Measurements from ENCODE around the gene CYP11A1.

The CYP11A1 gene

GRCh38 chr15:74382004-74382816 lies 14.8 kb upstream of the CYP11A1 start:
- H3K4me3 ChIP-seq (ENCODE audit: low read length) = no peak overlapping the region
- TF ChIP-seq EZH2 (optimal IDR thresholded peaks at IDR 0.05; ENCODE audit: low read depth, low read length) (no peak), CTCF (IDR thresholded peaks at IDR 0.05; ENCODE audit: low read length) (peak; percentile 97), EZH2phosphoT487 (IDR thresholded peaks at IDR 0.05; ENCODE audit: low read length) (no peak)
- peak overlapping the region; percentile 99; the same call in 1 of the 2 replicates for H3K27ac ChIP-seq (ENCODE audit: low read length)
- H3F3A ChIP-seq (ENCODE audit: insufficient read depth, low read length) = peaks cover 24% of the 10 kb centered on the region
- H2AFZ ChIP-seq (ENCODE audit: low read length) = peak overlapping the region; percentile 65
- H3K4me1 ChIP-seq (ENCODE audit: low read length) = peaks cover 44% of the 10 kb centered on the region
- H3K36me3 ChIP-seq (replicated peaks; ENCODE audit: insufficient read depth, low read length) = no peaks in the 10 kb centered on the region
- no peaks in the 10 kb centered on the region for H3K9me3 ChIP-seq (replicated peaks; ENCODE audit: insufficient read depth, low read length)
- H3K27me3 ChIP-seq (replicated peaks; ENCODE audit: insufficient read depth, low read length) = no peaks in the 10 kb centered on the region
- DNase-seq = peak; percentile 78
- H3K79me2 ChIP-seq (ENCODE audit: low read length) = no peaks in the 10 kb centered on the region
- no peaks in the 10 kb centered on the region for H3K9me2 ChIP-seq (replicated peaks; ENCODE audit: insufficient read depth, low read length)
- H3K9ac ChIP-seq (ENCODE audit: low read length) = peak overlapping the region; percentile 86; the same call in 1 of the 2 replicates
- H4K20me1 ChIP-seq (ENCODE audit: insufficient read depth, low read length) = no peaks in the 10 kb centered on the region
- peak overlapping the region; percentile 28; the same call in 1 of the 2 replicates for H3K4me2 ChIP-seq (ENCODE audit: low read depth, low read length)

GRCh38 chr15:74381481-74381880 lies 14.0 kb upstream of the CYP11A1 start:
- no peak overlapping the region for H3K27ac ChIP-seq (ENCODE audit: low read length)
- no peaks in the 10 kb centered on the region for H3K9me2 ChIP-seq (replicated peaks; ENCODE audit: insufficient read depth, low read length)
- H2AFZ ChIP-seq (ENCODE audit: low read length) = no peak overlapping the region
- TF ChIP-seq CTCF (IDR thresholded peaks at IDR 0.05; ENCODE audit: low read length) (no peak), EZH2 (optimal IDR thresholded peaks at IDR 0.05; ENCODE audit: low read depth, low read length) (no peak), EZH2phosphoT487 (IDR thresholded peaks at IDR 0.05; ENCODE audit: low read length) (no peak)
- peaks cover 24% of the 10 kb centered on the region for H3F3A ChIP-seq (ENCODE audit: insufficient read depth, low read length)
- no peaks in the 10 kb centered on the region for H3K27me3 ChIP-seq (replicated peaks; ENCODE audit: insufficient read depth, low read length)
- H3K4me3 ChIP-seq (ENCODE audit: low read length) = no peak overlapping the region
- no peak overlapping the region for H3K9ac ChIP-seq (ENCODE audit: low read length)
- no peaks in the 10 kb centered on the region for H3K9me3 ChIP-seq (replicated peaks; ENCODE audit: insufficient read depth, low read length)
- peaks cover 44% of the 10 kb centered on the region for H3K4me1 ChIP-seq (ENCODE audit: low read length)
- no peaks in the 10 kb centered on the region for H3K79me2 ChIP-seq (ENCODE audit: low read length)
- H3K4me2 ChIP-seq (ENCODE audit: low read depth, low read length) = no peak overlapping the region
- DNase-seq = no peak
- no peaks in the 10 kb centered on the region for H3K36me3 ChIP-seq (replicated peaks; ENCODE audit: insufficient read depth, low read length)
- H4K20me1 ChIP-seq (ENCODE audit: insufficient read depth, low read length) = no peaks in the 10 kb centered on the region

GRCh38 chr15:74381190-74381453 lies 13.7 kb upstream of the CYP11A1 start:
- Histone ChIP-seq H3K4me3 (ENCODE audit: low read length) (no peak overlapping the region), H3K9me2 (replicated peaks; ENCODE audit: insufficient read depth, low read length) (no peaks in the 10 kb centered on the region), H3K4me1 (ENCODE audit: low read length) (peaks cover 42% of the 10 kb centered on the region), H3K4me2 (ENCODE audit: low read depth, low read length) (no peak overlapping the region), H3F3A (ENCODE audit: insufficient read depth, low read length) (peaks cover 24% of the 10 kb centered on the region), H4K20me1 (ENCODE audit: insufficient read depth, low read length) (no peaks in the 10 kb centered on the region), H3K27me3 (replicated peaks; ENCODE audit: insufficient read depth, low read length) (no peaks in the 10 kb centered on the region), H3K9ac (ENCODE audit: low read length) (no peak overlapping the region), H3K27ac (ENCODE audit: low read length) (no peak overlapping the region), H3K36me3 (replicated peaks; ENCODE audit: insufficient read depth, low read length) (no peaks in the 10 kb centered on the region), H3K9me3 (replicated peaks; ENCODE audit: insufficient read depth, low read length) (no peaks in the 10 kb centered on the region), H2AFZ (ENCODE audit: low read length) (no peak overlapping the region), H3K79me2 (ENCODE audit: low read length) (no peaks in the 10 kb centered on the region)
- TF ChIP-seq EZH2phosphoT487 (IDR thresholded peaks at IDR 0.05; ENCODE audit: low read length) (no peak), EZH2 (optimal IDR thresholded peaks at IDR 0.05; ENCODE audit: low read depth, low read length) (no peak), CTCF (IDR thresholded peaks at IDR 0.05; ENCODE audit: low read length) (no peak)
- DNase-seq = no peak

Measured in MM.1S (cell line).